Neural progenitor cell (in vitro differentiated cells): ENCODE data around the gene ADRB1. TPM values are rescaled to one million over a fixed set of nuclear protein-coding genes. Genes with fewer than 3 reads are reported as not detected.

Experiments
- DNase-seq: peaks from one replicate; pipeline ENCODE4 v3.0.0-alpha.2; 2016; ENCODE audit warnings: low spot score
- H2AFZ ChIP-seq: fragments of 200-600 bp; sonication (generic); replicated peaks from 2 replicates; pipeline ENCODE4 v1.6.1; 2016; ENCODE audit warnings: antibody characterized with exemption
- H3F3A ChIP-seq: fragments of 200-600 bp; sonication (generic); 2 replicates; pipeline ENCODE4 v1.6.1; 2016; ENCODE audit warnings: antibody characterized with exemption, low read depth
- H3K27ac ChIP-seq: fragments of 200-600 bp; sonication (generic); 2 replicates; pipeline ENCODE4 v1.5.1; 2016; ENCODE audit warnings: mild to moderate bottlenecking
- H3K27me3 ChIP-seq: fragments of 200-600 bp; sonication (generic); 2 replicates; pipeline ENCODE4 v1.6.1; 2016; ENCODE audit warnings: mild to moderate bottlenecking, moderate library complexity
- H3K36me3 ChIP-seq: fragments of 200-600 bp; sonication (generic); 2 replicates; pipeline ENCODE4 v1.5.1; 2016
- H3K4me1 ChIP-seq: fragments of 200-600 bp; sonication (generic); 2 replicates; pipeline ENCODE4 v1.6.1; 2016; ENCODE audit warnings: mixed run types
- H3K4me2 ChIP-seq: fragments of 200-600 bp; sonication (generic); 2 replicates; pipeline ENCODE4 v1.6.1; 2016
- H3K4me3 ChIP-seq: fragments of 200-600 bp; sonication (generic); 2 replicates; pipeline ENCODE4 v1.5.1; 2016
- H3K79me2 ChIP-seq: fragments of 200-600 bp; sonication (generic); 2 replicates; pipeline ENCODE4 v1.6.1; 2016; ENCODE audit warnings: low read depth
- H3K9ac ChIP-seq: fragments of 200-600 bp; sonication (generic); 2 replicates; pipeline ENCODE4 v1.6.1; 2016
- H3K9me3 ChIP-seq: fragments of 200-600 bp; sonication (generic); 2 replicates; pipeline ENCODE4 v1.5.1; 2016; ENCODE audit warnings: low read depth
- H4K20me1 ChIP-seq: fragments of 200-600 bp; sonication (generic); 2 replicates; pipeline ENCODE4 v1.6.1; 2016; ENCODE audit warnings: low read depth
- H3K27ac Mint-ChIP-seq: 3 replicates; pipeline ENCODE4 v1.8.0; 2021; ENCODE audit warnings: mixed read lengths
- H3K27me3 Mint-ChIP-seq: 2 replicates; pipeline ENCODE4 v1.8.0; 2022; ENCODE audit warnings: low read depth, mild to moderate bottlenecking, inconsistent platforms, moderate library complexity, mixed read lengths; ENCODE audit not compliant: insufficient read depth
- H3K36me3 Mint-ChIP-seq: 3 replicates; pipeline ENCODE4 v1.8.0; 2021; ENCODE audit warnings: mixed read lengths
- H3K4me1 Mint-ChIP-seq: 3 replicates; pipeline ENCODE4 v1.8.0; 2021; ENCODE audit warnings: mixed read lengths
- H3K4me3 Mint-ChIP-seq: 3 replicates; pipeline ENCODE4 v1.8.0; 2021; ENCODE audit warnings: mild to moderate bottlenecking, moderate library complexity, mixed read lengths
- H3K9me3 Mint-ChIP-seq: 3 replicates; pipeline ENCODE4 v1.8.0; 2020; ENCODE audit warnings: mixed read lengths
- EZH2 ChIP-seq: fragments of 200-600 bp; sonication (generic); IDR thresholded peaks from 2 replicates; pipeline ENCODE4 v1.6.1; 2017; ENCODE audit warnings: antibody characterized with exemption, mild to moderate bottlenecking, moderate library complexity
- EZH2phosphoT487 ChIP-seq: fragments of 200-600 bp; sonication (generic); IDR thresholded peaks from 2 replicates; pipeline ENCODE4 v1.6.1; 2017; ENCODE audit warnings: antibody characterized with exemption
- total RNA-seq: library from RNA; depleted of rRNA; stranded (reverse); fragments of >200 nt; gene quantifications from 2 replicates; pipeline ENCODE4 v1.2.3, GENCODE V29; 2015; ENCODE audit warnings: low replicate concordance
- TF ChIP-seq, protein P1 (sequence below): fragments of 200-600 bp; sonication (generic); IDR thresholded peaks from 2 replicates; pipeline ENCODE4 v1.5.1; 2017; ENCODE audit warnings: antibody characterized with exemption, mild to moderate bottlenecking

Gene ADRB1
- total RNA-seq, 1 donor from 2014 or later, result not detected

DNA sequence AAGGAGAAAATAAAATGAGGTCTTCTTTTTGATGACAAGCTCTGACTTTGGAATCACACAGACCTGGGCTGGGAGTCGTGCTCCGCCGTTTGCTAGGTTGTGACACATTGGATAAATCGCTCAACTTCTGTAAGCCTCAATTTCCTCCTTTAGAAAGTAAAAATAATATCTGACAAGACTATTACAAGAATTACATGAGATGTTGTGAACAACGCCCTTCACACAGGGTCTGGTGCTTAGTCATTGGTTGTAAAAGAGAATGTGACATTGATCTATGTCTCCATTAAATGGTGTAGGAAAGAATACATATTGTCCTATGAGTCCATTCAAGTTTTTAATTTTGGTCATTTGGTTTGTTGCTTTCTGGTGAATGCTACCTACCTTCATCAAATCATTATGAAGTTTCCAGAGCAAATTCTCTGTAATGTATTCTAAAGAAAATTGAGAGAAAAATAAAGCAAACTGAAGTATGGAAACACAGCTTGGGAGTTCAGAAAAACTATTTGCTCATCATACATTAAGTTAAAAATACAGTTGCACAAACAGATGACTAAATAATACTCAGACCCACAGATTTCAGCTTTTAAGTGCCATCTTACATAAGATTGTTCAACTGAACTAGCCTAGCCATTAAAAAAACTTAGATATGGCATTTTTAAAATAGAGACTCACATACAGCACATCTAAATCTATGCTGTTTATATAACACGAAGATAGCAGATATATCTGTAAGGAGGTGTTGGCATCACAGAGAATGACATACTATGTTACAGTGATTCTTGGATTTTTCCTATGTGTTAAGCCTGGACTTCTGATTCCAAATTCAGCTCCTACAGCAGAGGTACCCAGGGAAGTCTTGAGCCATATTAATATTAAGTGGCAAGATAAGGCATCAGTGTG lies 12.3 kb upstream of the ADRB1 start:
- H3K9ac ChIP-seq, result no peak overlapping the region
- H4K20me1 ChIP-seq, result no peaks in the 10 kb centered on the region
- no peaks in the 10 kb centered on the region for H3K79me2 ChIP-seq
- H3K27ac ChIP-seq, result no peak overlapping the region
- no peak overlapping the region for H3K4me3 ChIP-seq
- DNase-seq, result no peak
- no peaks in the 10 kb centered on the region for H3K9me3 ChIP-seq
- no peaks in the 10 kb centered on the region for H3K9me3 Mint-ChIP-seq
- H3K27ac Mint-ChIP-seq, result no peak overlapping the region
- H3K36me3 Mint-ChIP-seq, result no peaks in the 10 kb centered on the region
- H3K27me3 Mint-ChIP-seq, result peaks cover 4% of the 10 kb centered on the region
- no peak overlapping the region for H2AFZ ChIP-seq
- H3K4me1 ChIP-seq, result no peaks in the 10 kb centered on the region
- H3K4me3 Mint-ChIP-seq, result no peak overlapping the region
- H3F3A ChIP-seq, result no peaks in the 10 kb centered on the region
- peaks cover 4% of the 10 kb centered on the region for H3K4me1 Mint-ChIP-seq
- TF ChIP-seq EZH2phosphoT487 (no peak), EZH2 (no peak)
- TF ChIP-seq, protein P1, sequence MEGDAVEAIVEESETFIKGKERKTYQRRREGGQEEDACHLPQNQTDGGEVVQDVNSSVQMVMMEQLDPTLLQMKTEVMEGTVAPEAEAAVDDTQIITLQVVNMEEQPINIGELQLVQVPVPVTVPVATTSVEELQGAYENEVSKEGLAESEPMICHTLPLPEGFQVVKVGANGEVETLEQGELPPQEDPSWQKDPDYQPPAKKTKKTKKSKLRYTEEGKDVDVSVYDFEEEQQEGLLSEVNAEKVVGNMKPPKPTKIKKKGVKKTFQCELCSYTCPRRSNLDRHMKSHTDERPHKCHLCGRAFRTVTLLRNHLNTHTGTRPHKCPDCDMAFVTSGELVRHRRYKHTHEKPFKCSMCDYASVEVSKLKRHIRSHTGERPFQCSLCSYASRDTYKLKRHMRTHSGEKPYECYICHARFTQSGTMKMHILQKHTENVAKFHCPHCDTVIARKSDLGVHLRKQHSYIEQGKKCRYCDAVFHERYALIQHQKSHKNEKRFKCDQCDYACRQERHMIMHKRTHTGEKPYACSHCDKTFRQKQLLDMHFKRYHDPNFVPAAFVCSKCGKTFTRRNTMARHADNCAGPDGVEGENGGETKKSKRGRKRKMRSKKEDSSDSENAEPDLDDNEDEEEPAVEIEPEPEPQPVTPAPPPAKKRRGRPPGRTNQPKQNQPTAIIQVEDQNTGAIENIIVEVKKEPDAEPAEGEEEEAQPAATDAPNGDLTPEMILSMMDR, result no peak
- no peak overlapping the region for H3K4me2 ChIP-seq
- no peaks in the 10 kb centered on the region for H3K27me3 ChIP-seq
- no peaks in the 10 kb centered on the region for H3K36me3 ChIP-seq

DNA sequence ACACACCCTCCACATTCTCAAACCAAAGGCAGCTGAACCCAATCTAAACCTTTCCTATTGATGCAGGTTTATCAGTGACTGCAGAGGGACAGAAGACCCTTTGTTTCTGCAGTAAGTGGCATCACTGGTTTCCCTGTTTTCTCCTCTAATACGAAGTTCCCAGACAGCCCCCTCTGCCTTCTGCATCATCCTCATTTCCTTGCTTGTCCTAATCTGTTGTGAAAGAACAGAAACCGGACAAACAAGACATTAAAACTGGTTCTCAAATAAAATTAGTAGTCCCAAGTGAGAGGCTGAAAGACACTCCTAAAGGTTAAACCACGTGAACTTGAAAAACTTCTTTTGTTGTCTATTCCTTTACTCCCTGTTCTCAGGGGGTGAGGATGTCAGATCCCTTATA lies 10.1 kb upstream of the ADRB1 start:
- H3K36me3 ChIP-seq, result no peaks in the 10 kb centered on the region
- no peaks in the 10 kb centered on the region for H4K20me1 ChIP-seq
- H3K9ac ChIP-seq, result no peak overlapping the region
- H3K79me2 ChIP-seq, result no peaks in the 10 kb centered on the region
- no peak for DNase-seq
- no peaks in the 10 kb centered on the region for H3K9me3 ChIP-seq
- no peak overlapping the region for H3K4me2 ChIP-seq
- H3K36me3 Mint-ChIP-seq, result no peaks in the 10 kb centered on the region
- H3K4me1 ChIP-seq, result no peaks in the 10 kb centered on the region
- H3K27ac Mint-ChIP-seq, result no peak overlapping the region
- H3K27me3 ChIP-seq, result no peaks in the 10 kb centered on the region
- no peaks in the 10 kb centered on the region for H3K9me3 Mint-ChIP-seq
- H3K4me3 ChIP-seq, result no peak overlapping the region
- H3K4me3 Mint-ChIP-seq, result no peak overlapping the region
- H3K4me1 Mint-ChIP-seq, result no peaks in the 10 kb centered on the region
- H3K27ac ChIP-seq, result no peak overlapping the region
- TF ChIP-seq EZH2phosphoT487, result no peak
- no peak for TF ChIP-seq EZH2
- TF ChIP-seq, protein P1, result no peak
- no peaks in the 10 kb centered on the region for H3F3A ChIP-seq
- no peak overlapping the region for H2AFZ ChIP-seq
- H3K27me3 Mint-ChIP-seq, result peaks cover 4% of the 10 kb centered on the region

DNA sequence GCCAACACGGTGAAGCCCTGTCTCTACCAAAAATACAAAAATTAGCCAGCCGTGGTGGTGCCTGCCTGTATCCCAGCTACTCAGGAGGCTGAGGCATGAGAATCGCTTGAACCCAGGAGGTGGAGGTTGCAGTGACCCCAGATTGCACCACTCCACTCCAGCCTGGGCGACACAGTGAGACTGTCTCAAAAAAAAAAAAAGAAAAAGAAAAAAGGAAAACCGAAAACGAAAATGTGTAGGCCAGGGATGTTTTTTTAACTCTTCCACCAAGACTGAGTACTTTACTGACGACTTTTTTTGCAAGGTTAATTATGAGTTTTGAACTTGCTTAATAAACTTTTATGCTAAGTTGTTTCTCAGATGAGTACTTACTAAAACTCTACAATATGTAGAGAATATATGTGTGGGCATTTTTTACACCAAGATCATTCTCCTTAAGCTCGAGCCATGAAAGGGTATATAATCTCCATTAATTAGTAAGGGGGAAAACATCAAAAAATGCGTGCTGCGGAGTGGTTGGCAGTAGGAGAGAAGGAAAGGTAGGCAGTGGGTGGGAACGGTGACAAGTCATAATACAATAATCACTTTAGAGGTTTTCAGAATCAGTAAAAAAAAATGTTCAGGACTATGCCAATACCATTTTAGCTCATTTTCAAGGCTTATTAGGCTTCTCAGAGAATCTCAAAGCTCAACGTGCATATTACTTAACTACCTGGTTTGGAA lies 8.6 kb upstream of the ADRB1 start:
- Histone ChIP-seq H4K20me1 (no peaks in the 10 kb centered on the region), H3K27me3 (peaks cover 15% of the 10 kb centered on the region), H3K27ac (no peak overlapping the region), H3K4me2 (no peak overlapping the region), H3F3A (no peaks in the 10 kb centered on the region), H3K79me2 (no peaks in the 10 kb centered on the region), H3K36me3 (no peaks in the 10 kb centered on the region), H3K9me3 (no peaks in the 10 kb centered on the region), H3K4me1 (no peaks in the 10 kb centered on the region), H2AFZ (no peak overlapping the region), H3K4me3 (no peak overlapping the region), H3K9ac (no peak overlapping the region)
- H3K9me3 Mint-ChIP-seq, result no peaks in the 10 kb centered on the region
- no peak for DNase-seq
- no peak overlapping the region for H3K4me3 Mint-ChIP-seq
- TF ChIP-seq EZH2phosphoT487 (no peak), EZH2 (no peak)
- TF ChIP-seq, protein P1, result no peak
- H3K4me1 Mint-ChIP-seq, result no peaks in the 10 kb centered on the region
- no peak overlapping the region for H3K27ac Mint-ChIP-seq
- H3K27me3 Mint-ChIP-seq, result peaks cover 6% of the 10 kb centered on the region
- no peaks in the 10 kb centered on the region for H3K36me3 Mint-ChIP-seq
